ENCODE results near the gene PTPRK.

DNA sequence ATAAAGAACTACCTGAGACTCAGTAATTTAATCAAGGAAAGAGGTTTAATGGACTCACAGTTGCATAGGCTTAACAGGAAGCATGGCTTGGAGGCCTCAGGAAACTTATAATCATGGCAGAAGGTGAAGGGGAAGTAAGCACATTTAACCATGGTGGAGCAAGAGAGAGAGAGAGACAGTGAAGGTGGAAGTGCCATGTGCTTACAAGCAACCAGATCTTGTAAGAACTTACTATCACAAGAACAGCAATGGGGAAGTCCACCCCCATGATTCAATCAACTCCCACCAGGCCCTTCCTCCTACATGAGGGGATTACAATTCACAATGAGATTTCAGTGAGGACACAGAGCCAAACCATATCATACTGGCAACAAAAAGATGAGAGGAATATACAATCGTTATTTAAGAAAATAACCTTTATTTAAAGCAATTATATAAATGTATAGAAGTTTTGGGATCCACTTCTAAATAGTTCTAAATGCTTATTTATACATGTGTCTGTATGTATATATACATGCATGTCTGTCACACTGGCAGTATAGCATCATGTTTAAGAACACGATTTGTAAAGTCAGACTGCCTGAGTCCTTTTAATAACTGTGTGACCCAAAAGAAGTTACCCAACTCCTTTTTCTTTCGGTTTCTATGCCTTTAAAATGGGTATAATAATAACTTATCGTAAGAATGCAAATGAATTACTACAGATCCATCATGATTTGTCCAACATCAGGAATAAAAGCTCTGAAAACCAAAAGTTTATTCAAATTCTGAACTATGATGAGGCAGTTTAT lies 363.9 kb downstream of the PTPRK start:
- TF ChIP-seq TAF1 (IDR thresholded peaks at IDR 0.05; ENCODE audit: low read depth, low read length) (no peak), POLR2A (IDR thresholded peaks at IDR 0.05; ENCODE audit: low read depth, low read length) (no peak), SPI1 (IDR thresholded peaks at IDR 0.05; ENCODE audit: low read depth, low read length) (no peak), POLR2AphosphoS5 (IDR thresholded peaks at IDR 0.05; ENCODE audit: low read depth, low read length) (no peak), POU2F2 (IDR thresholded peaks at IDR 0.05; ENCODE audit: low read depth, low read length) (no peak), PAX5 (IDR thresholded peaks at IDR 0.05; ENCODE audit: insufficient read depth, low read length, severe bottlenecking) (no peak)

Data from GM12891 (cell line).